Bronchial epithelial cell (primary cell): Measurements from ENCODE around the gene GPR26. TPM values are rescaled to one million over a fixed set of nuclear protein-coding genes. Genes with fewer than 3 reads are reported as not detected.

Experiments
- DNase-seq: peaks from one replicate; pipeline ENCODE4 v3.0.0-alpha.2; 2010; ENCODE audit warnings: low read depth
- FAIRE-seq: peaks from 2 replicates; lab custom pipeline; 2011; peaks lifted over from hg19 to GRCh38; lab: Jason Lieb, UNC
- H3K27me3 ChIP-seq: 2 replicates; pipeline ENCODE4 v1.5.1; 2011; ENCODE audit warnings: low read length; ENCODE audit not compliant: control insufficient read depth, insufficient read depth
- H3K36me3 ChIP-seq: 2 replicates; pipeline ENCODE4 v1.5.1; 2011; ENCODE audit warnings: low read length; ENCODE audit not compliant: control insufficient read depth, insufficient read depth
- H3K4me3 ChIP-seq: 2 replicates; pipeline ENCODE4 v1.5.1; 2011; ENCODE audit warnings: mild to moderate bottlenecking, low read depth, low read length, control low read depth
- CTCF ChIP-seq: IDR thresholded peaks from 2 replicates; pipeline ENCODE4 v1.5.1; 2011; ENCODE audit warnings: mild to moderate bottlenecking, moderate library complexity, low read length, control low read depth, inconsistent platforms; ENCODE audit not compliant: insufficient read depth, severe bottlenecking
- total RNA-seq: library from RNA; depleted of rRNA; stranded (reverse); fragments of >200 nt; gene quantifications from 2 replicates; pipeline ENCODE4 v1.2.1, GENCODE V29; 2014

The GPR26 gene
- total RNA-seq, 1 donor from 2014 or later, result not detected

DNA sequence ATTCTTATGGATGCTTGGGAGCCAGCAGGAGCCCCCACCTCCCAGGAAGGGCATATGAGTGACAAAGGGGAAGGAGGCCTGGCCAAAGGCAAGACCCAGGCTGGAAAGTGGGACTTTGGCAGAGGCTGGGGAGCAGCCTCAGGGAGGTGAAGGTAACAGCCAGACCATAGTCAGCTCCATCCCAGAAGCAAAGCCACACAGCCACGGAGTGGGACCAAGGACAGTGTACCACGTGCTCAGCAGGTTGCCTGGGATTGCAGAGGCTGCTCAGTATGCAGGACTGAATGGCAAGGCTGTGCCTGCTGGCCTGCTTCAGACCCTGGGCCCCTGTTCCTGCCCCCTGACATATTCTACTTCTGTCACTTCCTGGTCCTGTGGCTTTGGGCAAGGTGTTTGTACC lies 17.6 kb upstream of the GPR26 start:
- H3K36me3 ChIP-seq, result no peaks in the 10 kb centered on the region
- H3K4me3 ChIP-seq, result no peak overlapping the region
- H3K27me3 ChIP-seq, result no peaks in the 10 kb centered on the region
- TF ChIP-seq CTCF, result no peak
- no peak for FAIRE-seq
- no peak for DNase-seq

DNA sequence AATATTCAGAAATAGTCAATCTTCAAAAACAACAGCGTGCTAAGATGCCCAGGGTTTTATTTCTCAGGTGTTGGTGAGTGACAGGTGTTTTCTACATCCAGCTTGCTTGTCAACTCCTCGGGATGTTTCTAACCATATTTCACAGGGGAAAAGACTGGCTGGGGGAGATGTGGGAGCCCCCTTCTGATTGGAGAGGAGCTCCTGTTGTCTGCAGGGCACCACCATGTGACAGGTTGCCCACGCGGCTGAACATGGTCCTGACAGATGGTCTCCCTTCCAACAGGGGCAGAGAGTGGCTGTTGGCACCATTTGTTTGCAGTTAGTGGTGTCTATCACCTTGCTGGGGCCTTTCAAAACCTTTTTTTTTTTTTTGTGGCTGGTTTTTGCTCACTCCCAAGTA lies 16.5 kb upstream of the GPR26 start:
- TF ChIP-seq CTCF, result no peak
- DNase-seq (no peak), FAIRE-seq (no peak)
- Histone ChIP-seq H3K27me3 (no peaks in the 10 kb centered on the region), H3K36me3 (no peaks in the 10 kb centered on the region), H3K4me3 (no peak overlapping the region)

DNA sequence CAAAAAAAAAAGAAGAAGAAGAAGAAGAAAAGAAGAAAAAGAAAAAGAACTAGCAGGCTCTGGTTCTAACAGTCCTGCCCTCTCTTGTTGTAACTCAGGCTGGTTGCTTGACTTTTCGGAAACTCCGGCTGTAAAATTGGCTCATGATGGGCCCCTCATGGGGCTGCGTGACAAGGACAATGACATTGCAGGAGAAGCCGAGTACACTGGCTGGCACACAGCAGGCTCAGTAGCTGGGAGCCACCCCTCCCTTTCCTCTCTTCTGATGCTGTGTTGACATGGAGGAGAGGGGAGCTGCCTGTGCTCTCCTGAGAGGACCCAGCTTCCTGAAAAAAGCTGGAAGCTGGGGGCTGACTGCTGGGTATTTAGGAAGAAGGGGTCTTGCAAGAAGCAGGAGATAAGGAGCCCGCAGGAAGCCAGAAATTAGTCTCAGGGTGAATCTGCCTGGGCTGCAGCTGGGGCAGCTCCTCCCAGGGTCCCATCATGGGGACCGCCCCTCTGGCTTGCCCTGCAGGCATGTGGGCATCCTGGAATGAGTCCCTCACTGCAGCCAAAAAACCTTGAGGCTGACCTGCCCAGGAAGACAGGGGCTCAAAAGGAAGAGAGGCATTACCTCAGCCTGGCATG lies 14.6 kb upstream of the GPR26 start:
- Histone ChIP-seq H3K4me3 (no peak overlapping the region), H3K27me3 (no peaks in the 10 kb centered on the region), H3K36me3 (no peaks in the 10 kb centered on the region)
- FAIRE-seq (no peak), DNase-seq (no peak)
- no peak for TF ChIP-seq CTCF

DNA sequence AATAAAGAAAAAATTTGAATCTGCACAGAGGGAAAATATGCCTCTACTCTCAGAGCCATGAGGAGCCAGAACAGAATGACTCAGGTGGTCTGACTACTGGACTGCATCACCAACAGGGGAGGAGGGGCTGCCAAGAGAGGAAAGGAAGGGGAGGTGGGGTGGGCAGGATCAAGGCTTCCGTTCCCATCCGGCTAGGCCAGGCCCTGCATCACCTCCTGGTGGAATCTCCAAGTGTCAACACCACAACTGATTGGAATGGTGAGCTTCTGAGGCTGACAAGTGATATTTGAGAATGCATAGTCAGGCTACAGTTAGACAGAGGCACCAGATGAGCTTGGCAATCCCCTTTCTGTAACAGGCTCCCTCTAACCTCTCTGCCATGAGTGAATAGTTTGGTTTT lies 10.4 kb upstream of the GPR26 start:
- Histone ChIP-seq H3K27me3 (no peaks in the 10 kb centered on the region), H3K36me3 (no peaks in the 10 kb centered on the region), H3K4me3 (no peak overlapping the region)
- DNase-seq (no peak), FAIRE-seq (no peak)
- no peak for TF ChIP-seq CTCF

- Histone ChIP-seq H3K4me3 (no peak overlapping the region), H3K36me3 (no peaks in the 10 kb centered on the region), H3K27me3 (peaks cover 4% of the 10 kb centered on the region)
- no peak for TF ChIP-seq CTCF
- DNase-seq (no peak), FAIRE-seq (no peak)
Observed at GRCh38 chr10:123663522-123663921, 2.6 kb upstream of the GPR26 start.
